ENCODE data around the gene GGCT. TPM values are rescaled to one million over a fixed set of nuclear protein-coding genes. Genes with fewer than 3 reads are reported as not detected.
A peak's percentile ranks its signal among the peaks of the same experiment; 100 is the strongest.

GGCT gene
- total and polyA plus RNA-seq, 2 donors (not counting 3 experiments of a cell fraction or from before 2014, with no cell fraction given) = 21.1 to 44.3 TPM

DNA sequence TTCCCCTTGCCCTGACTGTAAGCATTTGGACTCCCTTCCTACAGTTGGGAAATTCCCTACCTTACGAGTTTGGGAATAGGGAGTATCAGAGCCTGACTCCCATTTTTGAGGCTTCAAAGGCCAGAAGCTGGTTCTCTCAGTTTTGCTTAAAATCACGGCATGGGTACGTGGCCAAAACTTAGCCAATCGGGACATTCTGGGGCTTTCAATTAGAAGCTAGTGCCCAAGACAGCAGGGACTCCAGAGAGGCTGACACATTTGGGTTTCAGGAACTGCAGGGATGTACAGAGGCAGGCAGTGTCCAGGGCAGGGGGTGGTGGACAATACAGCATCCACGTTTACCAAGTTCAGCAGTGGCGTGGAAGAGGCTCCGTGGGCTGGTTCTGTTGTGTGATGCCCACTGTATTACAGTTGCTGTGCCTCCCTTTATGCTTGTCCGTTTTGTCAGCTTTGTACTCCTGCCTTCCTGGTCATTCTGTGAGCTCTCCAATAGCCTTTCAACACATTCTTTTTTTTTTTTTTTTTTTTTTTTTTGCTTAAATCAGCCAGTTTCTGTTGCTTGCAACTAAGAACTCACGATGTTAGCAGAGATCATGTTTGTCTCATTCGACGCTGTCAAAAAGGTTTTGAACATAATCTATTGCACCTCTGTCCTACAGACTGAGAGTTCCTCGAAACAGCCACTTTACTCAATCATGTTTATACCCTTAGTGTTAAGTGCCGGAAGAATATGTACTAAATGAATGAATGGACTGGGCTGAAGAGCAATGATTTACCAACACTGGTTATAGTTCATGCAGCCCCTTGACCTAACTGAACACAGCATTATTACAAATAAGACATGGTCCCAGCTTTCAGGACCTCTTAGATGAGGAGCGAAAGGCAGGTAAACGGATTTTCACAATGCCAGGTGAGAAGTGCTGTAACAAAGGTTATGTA lies 1.1 kb downstream of the GGCT start:
- Histone ChIP-seq H3K9ac (replicated peaks; ENCODE audit: extremely low read depth, insufficient read depth, low read length) (peak overlapping the region; percentile 57), H3K9me3 (replicated peaks; ENCODE audit: control insufficient read depth, insufficient read depth, low read length) (no peaks in the 10 kb centered on the region), H3K4me3 (replicated peaks in 1 of 3; ENCODE audit: insufficient read depth in 1 of 3, low read depth in 1 of 3, low read length in 3 of 3) (peak overlapping the region; percentile 76 to 83 (median 78)), H3K4me1 (ENCODE audit: control insufficient read depth, extremely low read depth, insufficient read depth, low read length) (peaks cover 15% of the 10 kb centered on the region), H3K27ac (ENCODE audit: insufficient read depth, low read depth, low read length) (no peak overlapping the region), H3K4me2 (ENCODE audit: insufficient read depth, low read length) (peak overlapping the region; percentile 96), H3K79me2 (ENCODE audit: control insufficient read depth, insufficient read depth, low read length) (peaks cover 32% of the 10 kb centered on the region), H2AFZ (ENCODE audit: low read depth, low read length) (peak overlapping the region; percentile 38), H4K20me1 (replicated peaks; ENCODE audit: control insufficient read depth, extremely low read depth, insufficient read depth, low read length) (no peaks in the 10 kb centered on the region), H3K27me3 (ENCODE audit: control insufficient read depth in 2 of 2, insufficient read depth in 2 of 2, low read length in 2 of 2) (no peaks in the 10 kb centered on the region), H3K9me1 (replicated peaks; ENCODE audit: control insufficient read depth, extremely low read depth, insufficient read depth, low read length) (no peaks in the 10 kb centered on the region), H3K36me3 (ENCODE audit: control insufficient read depth in 2 of 2, extremely low read depth in 1 of 2, insufficient read depth in 2 of 2, low read length in 2 of 2) (no peaks in the 10 kb centered on the region)
- FAIRE-seq (no peak), DNase-seq (ENCODE audit: low read depth, low spot score) (no peak)
- BruUV-seq (replicated peaks) = no TSS peak
- CTCF ChIA-PET = interaction anchor here (0.6 to 1.7 kb wide), 5 partner anchors 25 to 436 kb away, joined by 3 to 13 read pairs (median 3); partner anchors contain the start of gene NOD1
- intact Hi-C loops (cut with micrococcal nuclease) (loop anchor here (1.0 to 10.0 kb wide), 4 partner anchors 25 to 219 kb away; partner anchors contain the start of genes NOD1 and ZNRF2), dilution Hi-C loops (cut with MboI; ENCODE audit: extremely low pct_ligation_motif_present, low sequenced_read_pairs) (no loop called here)
- no peak for TF ChIP-seq EZH2 (IDR thresholded peaks at IDR 0.05; ENCODE audit: borderline replicate concordance, low read depth, low read length, severe bottlenecking)
- TF ChIP-seq, protein P1, sequence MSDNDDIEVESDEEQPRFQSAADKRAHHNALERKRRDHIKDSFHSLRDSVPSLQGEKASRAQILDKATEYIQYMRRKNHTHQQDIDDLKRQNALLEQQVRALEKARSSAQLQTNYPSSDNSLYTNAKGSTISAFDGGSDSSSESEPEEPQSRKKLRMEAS (IDR thresholded peaks at IDR 0.05; ENCODE audit: insufficient read depth, insufficient read length) = no peak
- TF ChIP-seq POLR2AphosphoS5 (IDR thresholded peaks at IDR 0.05; ENCODE audit: insufficient read depth, low read depth, low read length) = no peak
- no peak for TF ChIP-seq POLR2A (IDR thresholded peaks at IDR 0.05; ENCODE audit: low read depth, low read length)
- no peak for TF ChIP-seq JUN (IDR thresholded peaks at IDR 0.05; ENCODE audit: borderline replicate concordance, insufficient read depth, insufficient read length, low read depth)
- no peak for TF ChIP-seq GATA2 (IDR thresholded peaks at IDR 0.05; ENCODE audit: insufficient read depth, insufficient read length, low read depth, low read length)
- TF ChIP-seq, protein P2, sequence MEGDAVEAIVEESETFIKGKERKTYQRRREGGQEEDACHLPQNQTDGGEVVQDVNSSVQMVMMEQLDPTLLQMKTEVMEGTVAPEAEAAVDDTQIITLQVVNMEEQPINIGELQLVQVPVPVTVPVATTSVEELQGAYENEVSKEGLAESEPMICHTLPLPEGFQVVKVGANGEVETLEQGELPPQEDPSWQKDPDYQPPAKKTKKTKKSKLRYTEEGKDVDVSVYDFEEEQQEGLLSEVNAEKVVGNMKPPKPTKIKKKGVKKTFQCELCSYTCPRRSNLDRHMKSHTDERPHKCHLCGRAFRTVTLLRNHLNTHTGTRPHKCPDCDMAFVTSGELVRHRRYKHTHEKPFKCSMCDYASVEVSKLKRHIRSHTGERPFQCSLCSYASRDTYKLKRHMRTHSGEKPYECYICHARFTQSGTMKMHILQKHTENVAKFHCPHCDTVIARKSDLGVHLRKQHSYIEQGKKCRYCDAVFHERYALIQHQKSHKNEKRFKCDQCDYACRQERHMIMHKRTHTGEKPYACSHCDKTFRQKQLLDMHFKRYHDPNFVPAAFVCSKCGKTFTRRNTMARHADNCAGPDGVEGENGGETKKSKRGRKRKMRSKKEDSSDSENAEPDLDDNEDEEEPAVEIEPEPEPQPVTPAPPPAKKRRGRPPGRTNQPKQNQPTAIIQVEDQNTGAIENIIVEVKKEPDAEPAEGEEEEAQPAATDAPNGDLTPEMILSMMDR (IDR thresholded peaks at IDR 0.05; ENCODE audit: extremely low read depth in 1 of 2, insufficient read depth in 1 of 2, low read depth in 1 of 2, low read length in 2 of 2) = no peak
- TF ChIP-seq MYC (IDR thresholded peaks at IDR 0.05; ENCODE audit: low read depth, low read length) = no peak
- no peak for TF ChIP-seq FOS (IDR thresholded peaks at IDR 0.05; ENCODE audit: borderline replicate concordance, insufficient read depth, low read length)
- POLR2A ChIA-PET = interaction anchor here (0.6 to 0.7 kb wide), 2 partner anchors 47 to 82 kb away, joined by 6 to 9 read pairs; no protein-coding TSS in a partner anchor
